AG09319 (cell line): ENCODE results near the gene KLHL29.

Experiments used
- DNase-seq: peaks from one replicate; pipeline ENCODE4 v3.0.0-alpha.2; 2010; ENCODE audit warnings: low read depth; ENCODE audit errors: extremely low read depth
- TF ChIP-seq, protein P1 (sequence below): IDR thresholded peaks from 2 replicates; pipeline ENCODE4 v1.5.1; 2011; ENCODE audit warnings: low read depth, mild to moderate bottlenecking, inconsistent platforms, low read length, moderate library complexity

KLHL29 gene

DNA sequence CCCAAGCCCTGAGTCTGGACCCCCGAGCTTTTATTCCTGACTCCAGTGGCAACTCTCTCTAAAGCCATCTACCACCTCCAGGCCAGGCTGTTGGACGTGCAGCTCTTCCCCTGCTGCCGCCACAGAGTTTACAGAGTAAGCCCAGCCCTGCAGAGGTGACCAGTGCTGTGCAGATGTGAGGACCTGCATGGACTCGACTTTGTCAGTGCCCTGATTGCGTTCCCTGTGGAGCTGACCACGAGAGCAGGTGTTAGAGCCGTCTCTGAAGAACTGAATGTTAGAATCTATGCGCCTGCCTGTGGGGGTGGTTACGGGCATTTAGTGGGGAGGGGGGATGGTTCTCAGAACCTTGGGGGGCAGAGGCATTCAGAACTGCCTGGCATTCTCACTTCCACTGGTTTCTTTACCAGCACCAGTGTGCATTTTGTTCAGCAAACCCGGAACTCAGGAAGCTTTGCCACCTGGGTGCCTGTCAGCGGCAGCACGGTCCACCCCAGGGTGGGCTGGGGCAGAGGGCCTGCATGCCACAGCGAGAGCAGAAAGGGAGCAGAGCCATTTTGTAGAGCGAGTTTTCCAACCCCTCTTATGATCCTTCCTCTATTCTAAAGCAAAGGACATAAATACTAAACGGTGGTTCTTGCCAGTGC is 137.9 kb downstream of the KLHL29 start:
- TF ChIP-seq, protein P1, sequence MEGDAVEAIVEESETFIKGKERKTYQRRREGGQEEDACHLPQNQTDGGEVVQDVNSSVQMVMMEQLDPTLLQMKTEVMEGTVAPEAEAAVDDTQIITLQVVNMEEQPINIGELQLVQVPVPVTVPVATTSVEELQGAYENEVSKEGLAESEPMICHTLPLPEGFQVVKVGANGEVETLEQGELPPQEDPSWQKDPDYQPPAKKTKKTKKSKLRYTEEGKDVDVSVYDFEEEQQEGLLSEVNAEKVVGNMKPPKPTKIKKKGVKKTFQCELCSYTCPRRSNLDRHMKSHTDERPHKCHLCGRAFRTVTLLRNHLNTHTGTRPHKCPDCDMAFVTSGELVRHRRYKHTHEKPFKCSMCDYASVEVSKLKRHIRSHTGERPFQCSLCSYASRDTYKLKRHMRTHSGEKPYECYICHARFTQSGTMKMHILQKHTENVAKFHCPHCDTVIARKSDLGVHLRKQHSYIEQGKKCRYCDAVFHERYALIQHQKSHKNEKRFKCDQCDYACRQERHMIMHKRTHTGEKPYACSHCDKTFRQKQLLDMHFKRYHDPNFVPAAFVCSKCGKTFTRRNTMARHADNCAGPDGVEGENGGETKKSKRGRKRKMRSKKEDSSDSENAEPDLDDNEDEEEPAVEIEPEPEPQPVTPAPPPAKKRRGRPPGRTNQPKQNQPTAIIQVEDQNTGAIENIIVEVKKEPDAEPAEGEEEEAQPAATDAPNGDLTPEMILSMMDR = no peak
- no peak for DNase-seq

DNA sequence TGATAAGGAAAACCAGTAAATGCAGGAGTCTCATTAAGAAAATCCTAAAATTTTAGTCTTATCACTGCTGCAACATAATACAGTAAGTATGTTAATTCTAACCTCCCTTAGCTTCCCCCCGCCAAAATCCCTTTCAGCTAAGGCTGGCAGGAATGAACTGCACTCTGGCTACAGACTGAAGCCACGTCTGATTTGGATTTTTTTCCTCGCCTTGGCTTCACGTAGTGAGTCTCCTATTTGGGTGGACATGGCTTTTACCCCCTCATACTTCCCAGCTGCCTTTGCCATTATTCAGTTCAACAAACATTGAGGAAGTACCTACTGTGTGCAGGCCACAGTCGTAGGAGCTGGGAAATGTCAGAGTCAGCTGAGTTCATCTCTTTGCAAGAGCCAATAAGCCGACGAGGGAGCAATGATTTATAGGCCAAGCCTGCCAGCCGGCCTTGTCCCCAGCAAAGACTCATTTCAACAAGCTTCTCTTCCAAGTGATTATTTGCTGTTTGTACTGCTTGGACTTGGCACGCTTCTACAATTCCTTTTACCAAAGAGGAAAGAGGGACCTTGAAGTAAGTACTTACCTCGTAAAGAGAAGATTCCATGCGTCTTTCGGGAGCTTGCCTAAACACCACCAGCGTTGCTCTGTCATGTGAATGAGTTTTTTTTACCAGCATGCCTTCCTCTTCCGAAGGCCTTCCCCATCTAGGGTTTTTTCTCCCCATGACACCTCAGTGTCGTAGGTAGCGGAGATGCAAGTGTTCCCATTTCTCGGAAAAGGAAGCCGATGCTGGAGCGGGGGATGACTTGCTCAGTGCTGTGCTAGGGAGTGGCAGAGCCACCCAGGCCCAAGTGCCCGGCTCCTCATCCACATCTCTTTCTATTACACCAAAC is 138.6 kb downstream of the KLHL29 start:
- TF ChIP-seq, protein P1 = no peak

DNA sequence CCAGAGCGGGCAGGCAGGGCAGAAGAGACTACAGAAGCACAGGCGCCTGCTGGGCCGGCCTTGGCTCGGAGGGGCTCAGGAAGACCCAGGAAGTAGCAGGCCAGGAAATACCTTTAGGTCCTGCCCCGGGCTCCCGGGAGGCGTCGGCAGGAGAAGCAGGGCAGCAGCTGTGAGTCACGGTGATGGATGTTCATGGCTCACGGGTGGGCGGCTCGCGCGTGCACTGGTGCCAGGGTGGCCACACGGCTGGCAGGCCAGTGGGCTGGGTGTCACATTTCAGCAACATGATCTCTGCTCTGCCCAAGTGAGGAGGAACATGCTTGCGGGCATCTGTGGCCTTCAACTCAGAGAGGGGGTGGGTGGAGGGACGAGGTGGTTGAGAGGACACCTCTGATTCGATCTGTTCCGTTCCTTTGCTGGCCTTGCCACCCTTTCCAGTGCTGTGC is 139.3 kb downstream of the KLHL29 start:
- TF ChIP-seq, protein P1 = no peak
- DNase-seq = no peak

More for the DNA sequence above, 138.6 kb downstream of the KLHL29 start:
- no peak for DNase-seq

DNA sequence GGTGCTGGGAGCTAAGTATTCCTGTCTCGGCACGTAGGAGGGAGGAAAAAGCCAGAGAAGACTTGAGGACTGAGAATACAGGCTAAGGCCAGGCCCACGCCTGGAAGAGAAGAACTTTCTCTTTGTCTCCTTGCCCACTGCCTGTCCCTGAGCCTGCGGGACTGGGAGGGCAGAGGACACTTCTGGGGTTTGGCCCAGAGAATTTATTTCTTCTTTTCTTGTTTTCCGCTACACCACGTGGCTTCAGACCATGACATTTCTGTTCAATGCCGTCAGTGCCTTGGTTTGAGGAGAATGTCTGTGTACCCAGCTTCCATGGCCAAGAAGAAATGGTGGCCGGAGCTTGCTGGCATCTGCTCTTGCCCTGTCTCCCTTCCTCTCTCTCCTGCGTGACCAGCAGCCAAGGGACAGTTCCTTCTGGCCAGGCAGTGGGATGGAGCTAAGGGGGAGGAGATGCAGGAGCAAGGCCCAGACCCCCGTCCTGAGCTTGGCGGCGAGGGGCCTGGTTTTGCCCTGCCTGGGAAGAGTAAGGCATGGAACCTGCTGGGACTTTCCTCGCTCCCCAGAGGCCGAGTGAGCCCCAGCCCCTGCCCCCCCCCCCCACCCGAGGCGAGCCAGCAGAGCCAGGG is 140.3 kb downstream of the KLHL29 start:
- TF ChIP-seq, protein P1 = no peak

DNA sequence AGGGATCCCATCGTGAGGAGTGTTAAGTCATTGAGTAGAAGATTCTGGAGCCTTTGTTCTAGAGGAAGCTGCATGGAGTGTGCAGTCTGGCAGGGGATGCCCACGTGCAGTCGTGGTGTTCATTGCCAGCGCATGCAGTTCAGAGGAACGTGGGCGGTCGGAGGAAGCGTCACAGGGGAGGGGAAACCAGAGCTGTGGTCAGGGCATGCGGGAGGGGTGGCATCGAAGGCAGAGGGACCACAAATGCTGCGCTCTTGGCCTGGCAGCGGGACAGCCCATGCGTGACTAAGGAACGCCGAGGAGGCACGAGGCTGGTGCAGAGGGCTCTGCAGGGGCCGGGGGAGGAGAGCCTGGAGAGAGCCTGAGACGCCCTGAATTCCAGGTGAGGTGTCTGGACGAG is 141.1 kb downstream of the KLHL29 start:
- no peak for DNase-seq
- TF ChIP-seq, protein P1 = no peak

More for the DNA sequence above, 140.3 kb downstream of the KLHL29 start:
- no peak for DNase-seq

DNA sequence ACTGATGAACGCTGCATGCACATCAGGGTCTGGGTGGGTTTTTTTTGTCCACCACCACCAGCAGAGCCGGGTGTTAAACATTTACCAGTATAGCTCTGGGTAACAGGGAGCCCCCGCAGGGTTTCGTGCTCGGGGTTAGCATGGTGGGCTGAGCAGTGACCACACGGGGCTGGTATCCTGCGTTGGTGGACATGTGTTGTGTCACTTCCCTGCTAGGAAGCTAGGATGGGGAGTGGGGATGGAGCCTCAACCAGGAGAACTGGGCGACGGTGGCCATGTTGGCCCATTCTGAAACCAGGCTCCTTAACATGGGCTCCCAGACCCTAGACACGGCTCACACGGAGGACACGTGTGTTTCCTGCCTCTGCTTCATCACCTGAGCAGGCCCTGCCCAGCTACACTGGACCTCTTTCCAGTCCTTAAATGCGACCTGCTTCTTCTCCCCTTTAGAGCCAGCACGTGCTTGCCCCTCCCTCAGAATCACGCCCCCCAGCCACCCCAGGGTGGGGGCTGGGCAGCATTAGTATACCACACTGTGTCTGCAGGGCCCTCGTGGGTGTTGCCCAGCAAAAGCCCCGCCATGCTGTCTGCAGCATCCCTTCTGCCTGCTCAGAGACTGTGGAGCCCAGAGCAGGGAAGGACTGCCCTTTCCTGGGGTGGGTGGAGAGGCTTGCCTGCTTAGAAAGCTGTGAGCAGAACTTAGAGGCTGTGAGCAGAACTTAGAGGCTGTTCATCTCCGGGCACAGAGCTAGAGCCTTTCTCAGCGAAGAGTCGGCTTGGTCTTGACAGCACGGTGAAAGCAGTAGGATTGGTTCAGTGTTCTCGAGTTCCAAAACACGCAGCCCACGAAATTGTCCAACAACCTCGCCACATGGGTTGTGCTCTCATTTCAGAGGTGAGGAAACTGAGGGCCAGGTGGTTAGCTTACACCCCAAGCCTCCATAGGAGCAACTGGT is 142.1 kb downstream of the KLHL29 start:
- DNase-seq = no peak

More for the DNA sequence above, 142.1 kb downstream of the KLHL29 start:
- TF ChIP-seq, protein P1 = no peak
